ENCODE measurements around the gene P2RX3.

P2RX3 gene

GRCh38 chr11:57313788-57314135 lies 24.4 kb upstream of the P2RX3 start:
- H3K27me3 ChIP-seq (ENCODE audit: insufficient read depth, low read length): no peaks in the 10 kb centered on the region
- H3K9me3 ChIP-seq (ENCODE audit: low read length): no peaks in the 10 kb centered on the region
- H2AFZ ChIP-seq (ENCODE audit: low read depth, low read length): no peak overlapping the region
- no peak overlapping the region for H3K4me3 ChIP-seq (ENCODE audit: low read length)
- peaks cover 22% of the 10 kb centered on the region for H3K4me1 ChIP-seq (ENCODE audit: insufficient read depth, low read length)
- peaks cover 88% of the 10 kb centered on the region for H3K36me3 ChIP-seq (ENCODE audit: insufficient read depth, low read length)

GRCh38 chr11:57314221-57314973 lies 23.8 kb upstream of the P2RX3 start:
- H3K36me3 ChIP-seq (ENCODE audit: insufficient read depth, low read length): peaks cover 85% of the 10 kb centered on the region
- no peaks in the 10 kb centered on the region for H3K9me3 ChIP-seq (ENCODE audit: low read length)
- H3K27me3 ChIP-seq (ENCODE audit: insufficient read depth, low read length): no peaks in the 10 kb centered on the region
- no peak overlapping the region for H3K4me3 ChIP-seq (ENCODE audit: low read length)
- peaks cover 22% of the 10 kb centered on the region for H3K4me1 ChIP-seq (ENCODE audit: insufficient read depth, low read length)
- H2AFZ ChIP-seq (ENCODE audit: low read depth, low read length): no peak overlapping the region

- Histone ChIP-seq H2AFZ (ENCODE audit: low read depth, low read length) (no peak overlapping the region), H3K9me3 (ENCODE audit: low read length) (no peaks in the 10 kb centered on the region), H3K36me3 (ENCODE audit: insufficient read depth, low read length) (peaks cover 83% of the 10 kb centered on the region), H3K4me3 (ENCODE audit: low read length) (no peak overlapping the region), H3K4me1 (ENCODE audit: insufficient read depth, low read length) (peaks cover 22% of the 10 kb centered on the region), H3K27me3 (ENCODE audit: insufficient read depth, low read length) (no peaks in the 10 kb centered on the region)
Measured at GRCh38 chr11:57315491-57315890, 22.7 kb upstream of the P2RX3 start.

GRCh38 chr11:57316017-57316416 lies 22.1 kb upstream of the P2RX3 start:
- peaks cover 82% of the 10 kb centered on the region for H3K36me3 ChIP-seq (ENCODE audit: insufficient read depth, low read length)
- peaks cover 22% of the 10 kb centered on the region for H3K4me1 ChIP-seq (ENCODE audit: insufficient read depth, low read length)

GRCh38 chr11:57318178-57318577 lies 20.0 kb upstream of the P2RX3 start:
- Histone ChIP-seq H2AFZ (ENCODE audit: low read depth, low read length) (no peak overlapping the region), H3K36me3 (ENCODE audit: insufficient read depth, low read length) (peaks cover 71% of the 10 kb centered on the region), H3K9me3 (ENCODE audit: low read length) (no peaks in the 10 kb centered on the region), H3K4me1 (ENCODE audit: insufficient read depth, low read length) (peaks cover 38% of the 10 kb centered on the region), H3K27me3 (ENCODE audit: insufficient read depth, low read length) (no peaks in the 10 kb centered on the region), H3K4me3 (ENCODE audit: low read length) (no peak overlapping the region)

More at GRCh38 chr11:57316017-57316416, 22.1 kb upstream of the P2RX3 start:
- Histone ChIP-seq H3K4me3 (ENCODE audit: low read length) (no peak overlapping the region), H2AFZ (ENCODE audit: low read depth, low read length) (no peak overlapping the region), H3K27me3 (ENCODE audit: insufficient read depth, low read length) (no peaks in the 10 kb centered on the region), H3K9me3 (ENCODE audit: low read length) (no peaks in the 10 kb centered on the region)

DNA sequence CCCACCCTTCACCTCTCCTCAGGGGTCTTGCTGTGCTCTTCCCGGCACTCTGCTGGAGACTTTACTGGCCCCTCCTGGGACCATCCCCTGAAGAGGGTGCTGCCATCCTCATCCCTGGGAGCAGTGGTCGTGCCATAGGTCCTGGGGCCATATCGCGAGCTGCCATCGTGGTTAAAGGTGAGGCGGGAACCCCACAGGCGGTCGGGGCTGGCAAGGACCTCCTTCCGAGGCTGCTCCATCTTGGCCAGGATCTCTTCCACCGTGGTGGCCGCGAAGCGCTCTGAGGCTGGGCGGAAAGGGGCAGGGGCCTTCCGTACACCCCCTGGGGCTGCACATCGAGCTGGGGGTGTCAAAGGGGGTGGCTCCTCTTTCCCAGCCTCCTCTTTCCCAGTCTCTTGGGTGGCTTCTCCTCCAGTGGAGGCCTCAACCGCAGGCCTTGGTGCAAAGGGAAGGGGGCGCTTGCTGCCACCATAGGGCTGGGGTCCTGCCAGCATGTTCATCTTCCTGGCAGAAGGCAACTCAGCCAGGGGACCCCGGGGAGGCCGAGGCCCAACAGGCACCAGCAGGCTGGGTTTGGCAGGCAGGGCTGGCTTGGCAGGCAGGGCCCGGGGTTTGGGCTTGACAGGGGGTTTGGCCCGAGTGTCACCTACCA lies 18.0 kb upstream of the P2RX3 start:
- Histone ChIP-seq H3K36me3 (ENCODE audit: insufficient read depth, low read length) (peaks cover 53% of the 10 kb centered on the region), H3K4me3 (ENCODE audit: low read length) (no peak overlapping the region), H3K4me1 (ENCODE audit: insufficient read depth, low read length) (peaks cover 42% of the 10 kb centered on the region), H3K27me3 (ENCODE audit: insufficient read depth, low read length) (no peaks in the 10 kb centered on the region), H2AFZ (ENCODE audit: low read depth, low read length) (no peak overlapping the region), H3K9me3 (ENCODE audit: low read length) (no peaks in the 10 kb centered on the region)

DNA sequence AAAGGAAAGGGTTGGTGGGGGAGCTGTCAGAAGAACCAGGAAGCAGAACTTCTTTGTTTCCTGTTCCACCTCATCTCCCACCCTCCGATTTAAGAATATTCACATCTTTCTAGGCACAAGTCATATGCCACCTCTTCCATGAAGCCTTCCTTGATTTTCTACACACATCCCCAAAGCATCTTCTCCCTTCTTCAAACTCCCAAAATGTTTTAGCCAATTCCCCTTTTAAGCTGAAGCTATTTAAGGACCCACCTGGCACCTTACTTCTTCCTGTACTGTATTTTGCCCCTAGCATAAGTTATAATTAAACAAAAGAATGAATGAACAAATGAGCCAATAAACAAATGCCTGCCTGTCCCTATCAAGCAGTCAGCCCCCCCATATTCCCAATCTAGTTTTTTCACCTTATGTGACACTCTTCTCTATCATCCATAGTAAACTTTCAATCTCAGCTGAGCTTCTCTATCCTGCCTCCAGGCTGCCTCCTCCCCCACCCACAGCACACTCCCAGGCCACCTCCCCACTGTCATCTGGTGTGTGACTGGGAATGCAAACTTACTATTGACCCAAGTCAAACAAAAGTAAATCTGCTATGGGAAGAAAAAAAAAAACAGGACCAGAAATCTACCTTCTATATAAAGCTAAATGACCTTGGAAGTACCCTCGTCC lies 17.3 kb upstream of the P2RX3 start:
- H3K4me3 ChIP-seq (ENCODE audit: low read length): no peak overlapping the region
- peaks cover 42% of the 10 kb centered on the region for H3K4me1 ChIP-seq (ENCODE audit: insufficient read depth, low read length)
- peaks cover 52% of the 10 kb centered on the region for H3K36me3 ChIP-seq (ENCODE audit: insufficient read depth, low read length)
- no peaks in the 10 kb centered on the region for H3K27me3 ChIP-seq (ENCODE audit: insufficient read depth, low read length)
- H2AFZ ChIP-seq (ENCODE audit: low read depth, low read length): no peak overlapping the region
- H3K9me3 ChIP-seq (ENCODE audit: low read length): no peaks in the 10 kb centered on the region

DNA sequence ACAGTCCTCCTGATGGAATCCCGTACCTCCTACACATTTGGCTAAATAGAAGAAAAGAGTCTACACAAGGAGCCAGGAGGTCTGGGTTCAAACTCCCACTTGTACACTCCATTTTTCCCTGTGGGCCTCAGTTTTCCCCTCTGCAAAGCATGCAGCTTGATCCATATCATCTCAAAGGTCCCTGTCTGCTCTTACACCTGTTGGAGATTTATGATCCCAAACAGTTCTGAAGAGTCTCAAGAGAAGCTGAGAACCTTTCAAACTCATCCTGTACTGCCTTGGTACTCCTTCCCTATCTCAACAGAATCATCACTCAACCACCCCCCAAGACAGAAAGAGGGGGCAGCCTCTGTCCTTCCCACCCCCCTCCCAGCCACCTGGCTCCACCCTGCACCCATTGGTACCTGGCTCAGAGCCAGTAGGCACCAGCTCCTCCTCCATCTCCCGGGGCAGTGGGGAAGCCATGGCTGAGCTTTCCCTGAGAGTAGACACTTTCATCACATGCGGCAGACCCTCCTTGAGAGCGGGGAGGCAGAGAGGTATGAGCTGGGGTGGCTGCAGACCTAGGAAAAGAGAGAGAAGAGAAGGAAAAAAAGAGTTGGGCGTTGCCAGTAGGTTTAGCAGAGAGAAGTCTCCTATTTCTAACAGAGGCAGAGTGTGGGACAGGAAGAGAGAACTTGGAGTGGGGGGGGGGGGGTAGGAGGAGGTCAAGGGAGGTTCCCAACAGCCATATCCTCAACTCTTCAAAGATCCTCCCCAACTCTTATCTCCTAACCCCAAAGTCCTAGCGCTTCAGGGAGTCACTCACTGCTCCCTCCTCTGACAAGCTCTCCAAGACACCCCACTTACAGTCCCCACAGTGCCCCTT lies 16.5 kb upstream of the P2RX3 start:
- Histone ChIP-seq H3K4me1 (ENCODE audit: insufficient read depth, low read length) (peaks cover 42% of the 10 kb centered on the region), H3K27me3 (ENCODE audit: insufficient read depth, low read length) (no peaks in the 10 kb centered on the region), H3K4me3 (ENCODE audit: low read length) (peak overlapping the region; percentile 20), H3K9me3 (ENCODE audit: low read length) (no peaks in the 10 kb centered on the region), H2AFZ (ENCODE audit: low read depth, low read length) (no peak overlapping the region), H3K36me3 (ENCODE audit: insufficient read depth, low read length) (peaks cover 52% of the 10 kb centered on the region)

- H3K36me3 ChIP-seq (ENCODE audit: insufficient read depth, low read length): peaks cover 52% of the 10 kb centered on the region
- no peaks in the 10 kb centered on the region for H3K9me3 ChIP-seq (ENCODE audit: low read length)
- H3K27me3 ChIP-seq (ENCODE audit: insufficient read depth, low read length): no peaks in the 10 kb centered on the region
- H3K4me3 ChIP-seq (ENCODE audit: low read length): peak overlapping the region; percentile 20
- no peak overlapping the region for H2AFZ ChIP-seq (ENCODE audit: low read depth, low read length)
- H3K4me1 ChIP-seq (ENCODE audit: insufficient read depth, low read length): peaks cover 43% of the 10 kb centered on the region
Measured at GRCh38 chr11:57322256-57323166, 15.6 kb upstream of the P2RX3 start.

DNA sequence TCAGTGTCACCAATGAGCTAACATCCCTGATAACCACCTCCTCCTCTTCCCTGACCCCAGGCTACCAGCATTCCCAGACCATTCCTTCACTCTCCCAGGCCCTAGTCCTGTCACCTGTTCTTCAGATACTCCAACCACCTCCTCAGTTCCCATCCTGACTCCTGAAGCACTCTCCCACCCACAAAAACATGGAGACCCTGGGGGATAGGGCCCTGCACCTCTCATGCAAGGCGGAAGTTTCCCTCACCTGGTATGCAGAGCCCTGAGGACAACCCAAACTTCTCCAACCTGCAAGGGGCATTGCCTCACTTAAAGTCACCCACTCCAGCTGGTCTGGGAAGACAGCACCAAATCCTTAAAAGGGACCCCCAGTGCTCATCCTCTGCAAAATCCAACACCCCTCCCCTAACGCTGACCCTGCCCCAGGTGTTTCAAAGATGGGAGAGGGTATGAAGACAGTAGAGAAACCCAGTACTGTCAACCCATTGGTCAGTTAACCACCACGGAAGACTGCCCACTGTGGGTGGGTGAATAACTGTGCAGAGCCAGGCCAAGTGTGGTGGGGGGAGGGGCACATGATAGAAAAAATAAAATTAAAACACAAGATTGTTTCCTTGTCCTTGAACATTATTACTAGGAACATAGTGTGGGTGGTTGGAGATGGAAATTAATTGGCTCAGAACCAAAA lies 14.8 kb upstream of the P2RX3 start:
- Histone ChIP-seq H2AFZ (ENCODE audit: low read depth, low read length) (no peak overlapping the region), H3K9me3 (ENCODE audit: low read length) (no peaks in the 10 kb centered on the region), H3K4me1 (ENCODE audit: insufficient read depth, low read length) (peaks cover 43% of the 10 kb centered on the region), H3K36me3 (ENCODE audit: insufficient read depth, low read length) (peaks cover 52% of the 10 kb centered on the region), H3K4me3 (ENCODE audit: low read length) (peak overlapping the region; percentile 71), H3K27me3 (ENCODE audit: insufficient read depth, low read length) (no peaks in the 10 kb centered on the region)

DNA sequence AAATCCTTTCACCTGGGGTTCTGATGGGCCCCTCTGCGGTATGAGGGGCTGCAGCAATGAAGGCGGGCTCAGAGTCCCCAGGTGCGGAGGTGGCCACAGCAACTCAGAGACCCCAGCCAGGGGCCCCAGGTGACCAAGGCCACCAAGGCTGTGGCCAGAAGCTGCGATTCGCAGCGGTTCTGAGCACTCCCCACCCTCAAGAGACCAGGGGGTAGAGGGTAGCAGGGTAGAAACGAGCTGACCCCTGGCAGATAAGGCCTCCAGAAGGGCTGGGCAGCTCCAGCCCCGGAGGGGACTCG lies 14.3 kb upstream of the P2RX3 start:
- peak overlapping the region; percentile 12 for H2AFZ ChIP-seq (ENCODE audit: low read depth, low read length)
- no peaks in the 10 kb centered on the region for H3K9me3 ChIP-seq (ENCODE audit: low read length)
- H3K36me3 ChIP-seq (ENCODE audit: insufficient read depth, low read length): peaks cover 54% of the 10 kb centered on the region
- H3K4me3 ChIP-seq (ENCODE audit: low read length): peak overlapping the region; percentile 71
- no peaks in the 10 kb centered on the region for H3K27me3 ChIP-seq (ENCODE audit: insufficient read depth, low read length)
- peaks cover 43% of the 10 kb centered on the region for H3K4me1 ChIP-seq (ENCODE audit: insufficient read depth, low read length)

Measured in neuron (in vitro differentiated cells).